Upper lobe of right lung (tissue), 1 donor: ENCODE measurements around the gene RTEL1. TPM values are rescaled to one million over a fixed set of nuclear protein-coding genes. Genes with fewer than 3 reads are reported as not detected.
"Not testable (repeated sequence)": the region's sequence is repeated elsewhere in the genome, so short reads cannot be mapped to it uniquely, and the experiment has no call there.

Source experiments
- ATAC-seq: fragments of 200-7000 bp; cut with Tn5 transposase; one replicate; pipeline ENCODE4 v1.9.1; 2020; ENCODE audit warnings: mild to moderate bottlenecking, moderate library complexity
- DNase-seq: peaks from one replicate; pipeline ENCODE4 v3.0.0-alpha.2; 2020
- H3K27ac ChIP-seq: fragments of 200-600 bp; one replicate; pipeline ENCODE4 v1.8.0; 2022
- H3K27me3 ChIP-seq: fragments of 200-600 bp; one replicate; pipeline ENCODE4 v1.8.0; 2022; ENCODE audit warnings: mild to moderate bottlenecking
- H3K36me3 ChIP-seq: fragments of 200-600 bp; one replicate; pipeline ENCODE4 v1.8.0; 2022
- H3K4me1 ChIP-seq: fragments of 200-600 bp; one replicate; pipeline ENCODE4 v1.8.0; 2022
- H3K4me3 ChIP-seq: fragments of 200-600 bp; one replicate; pipeline ENCODE4 v1.8.0; 2022; ENCODE audit warnings: mild to moderate bottlenecking
- H3K9me3 ChIP-seq: fragments of 200-600 bp; one replicate; pipeline ENCODE4 v1.8.0; 2022
- CTCF ChIP-seq: fragments of 200-600 bp; IDR thresholded peaks from one replicate; pipeline ENCODE4 v1.8.0; 2022; ENCODE audit warnings: antibody characterized with exemption
- intact Hi-C: fragments of 100-400 bp; cut with DNase I; formaldehyde crosslinking; loops from one replicate; pipeline ENCODE4 v1.11.0; 2022
- total RNA-seq: library from RNA; stranded (reverse); fragmentation: NEBNext Ultra II Directional; extraction: Animal tissue kit (Norgen Biotek cat#: 25700); gene quantifications from one replicate; pipeline ENCODE4 v1.2.1, GENCODE V29; 2021
- donor health status: DM: no; HTN: yes; CAD: no; lungs with severe emphysema.

Gene RTEL1
- total RNA-seq, 1 donor from 2014 or later = 26.7 TPM

- intact Hi-C loops = no loop called here
These were observed 12.9 kb upstream of the RTEL1 start for GRCh38 chr20:63645218-63645617.

GRCh38 chr20:63648190-63648589 is 9.9 kb upstream of the RTEL1 start:
- intact Hi-C loops = no loop called here
- ATAC-seq (no peak), DNase-seq (no peak)
- TF ChIP-seq CTCF = no peak
- H3K9me3 ChIP-seq = no peaks in the 10 kb centered on the region
- peaks cover 10% of the 10 kb centered on the region for H3K4me1 ChIP-seq
- H3K4me3 ChIP-seq = no peak overlapping the region
- no peak overlapping the region for H3K27ac ChIP-seq
- no peaks in the 10 kb centered on the region for H3K27me3 ChIP-seq
- no peaks in the 10 kb centered on the region for H3K36me3 ChIP-seq

More at GRCh38 chr20:63645218-63645617, 12.9 kb upstream of the RTEL1 start:
- Histone ChIP-seq H3K27ac (no peak overlapping the region), H3K9me3 (no peaks in the 10 kb centered on the region), H3K27me3 (no peaks in the 10 kb centered on the region), H3K4me3 (no peak overlapping the region), H3K4me1 (peaks cover 4% of the 10 kb centered on the region), H3K36me3 (no peaks in the 10 kb centered on the region)
- no peak for TF ChIP-seq CTCF
- DNase-seq = no peak
- no peak for ATAC-seq

GRCh38 chr20:63648895-63649589 is 9.1 kb upstream of the RTEL1 start:
- H3K9me3 ChIP-seq = no peaks in the 10 kb centered on the region
- H3K36me3 ChIP-seq = no peaks in the 10 kb centered on the region
- no peak for TF ChIP-seq CTCF
- no peak overlapping the region for H3K4me3 ChIP-seq
- H3K27ac ChIP-seq = no peak overlapping the region
- no peak for ATAC-seq
- no peaks in the 10 kb centered on the region for H3K27me3 ChIP-seq
- peaks cover 12% of the 10 kb centered on the region for H3K4me1 ChIP-seq
- intact Hi-C loops = no loop called here
- DNase-seq = no peak

- ATAC-seq, H3K36me3 ChIP-seq, H3K27ac ChIP-seq, H3K4me3 ChIP-seq, H3K27me3 ChIP-seq, intact Hi-C loops, DNase-seq, H3K9me3 ChIP-seq: not testable (repeated sequence)
- peaks cover 12% of the 10 kb centered on the region for H3K4me1 ChIP-seq
These were observed 7.6 kb upstream of the RTEL1 start for GRCh38 chr20:63650486-63650885.

GRCh38 chr20:63651942-63652191 is 6.2 kb upstream of the RTEL1 start:
- Histone ChIP-seq H3K9me3 (no peaks in the 10 kb centered on the region), H3K27me3 (no peaks in the 10 kb centered on the region), H3K4me3 (peak overlapping the region; percentile 57), H3K27ac (no peak overlapping the region), H3K4me1 (peaks cover 12% of the 10 kb centered on the region), H3K36me3 (no peaks in the 10 kb centered on the region)
- no peak for TF ChIP-seq CTCF
- intact Hi-C loops = no loop called here
- ATAC-seq (peak; percentile 5), DNase-seq (no peak)

GRCh38 chr20:63652192-63652980 is 5.7 kb upstream of the RTEL1 start:
- Histone ChIP-seq H3K27me3 (no peaks in the 10 kb centered on the region), H3K36me3 (no peaks in the 10 kb centered on the region), H3K27ac (no peak overlapping the region), H3K4me3 (peak overlapping the region; percentile 57), H3K9me3 (no peaks in the 10 kb centered on the region), H3K4me1 (peaks cover 14% of the 10 kb centered on the region)
- DNase-seq (no peak), ATAC-seq (peak; percentile 10)
- intact Hi-C loops = no loop called here
- TF ChIP-seq CTCF = peak; percentile 6
